RWPE1 (cell line): ENCODE results near the gene SCAANT1.
A peak's percentile ranks its signal among the peaks of the same experiment; 100 is the strongest.

Experiments used
- CTCF ChIA-PET: fragments of 350-600 bp; sonication (Branson Sonifier 250); formaldehyde crosslinking; extraction: SDS; loops from one replicate; lab custom pipeline; 2021; lab: Yijun Ruan, JAX
- POLR2A ChIA-PET: fragments of 400-600 bp; formaldehyde crosslinking; extraction: SDS; loops from one replicate; lab custom pipeline; 2020; ENCODE audit warnings: antibody characterized with exemption; ENCODE audit not compliant: low non-redundant PET; lab: Yijun Ruan, JAX
- DNase-seq: peaks from one replicate; pipeline ENCODE4 v3.0.0; 2012; ENCODE audit warnings: low spot score
- H3K27ac ChIP-seq: fragments of 450-650 bp; 2 replicates; pipeline ENCODE4 v1.5.1; 2017
- TF ChIP-seq, protein P1 (sequence below): fragments of 450-650 bp; conservative IDR thresholded peaks from 2 replicates; pipeline ENCODE4 v1.5.1; 2017; ENCODE audit warnings: low read depth, mild to moderate bottlenecking

Gene SCAANT1

GRCh38 chr3:63937661-63938651 is 25.8 kb upstream of the SCAANT1 start:
- CTCF ChIA-PET: interaction anchor here (0.6 kb wide), 1 partner anchor 55 kb away, joined by 5 read pairs; no protein-coding TSS in a partner anchor
- DNase-seq: peak; percentile 38
- POLR2A ChIA-PET: no interaction called here
- H3K27ac ChIP-seq: no peak overlapping the region
- TF ChIP-seq, protein P1, sequence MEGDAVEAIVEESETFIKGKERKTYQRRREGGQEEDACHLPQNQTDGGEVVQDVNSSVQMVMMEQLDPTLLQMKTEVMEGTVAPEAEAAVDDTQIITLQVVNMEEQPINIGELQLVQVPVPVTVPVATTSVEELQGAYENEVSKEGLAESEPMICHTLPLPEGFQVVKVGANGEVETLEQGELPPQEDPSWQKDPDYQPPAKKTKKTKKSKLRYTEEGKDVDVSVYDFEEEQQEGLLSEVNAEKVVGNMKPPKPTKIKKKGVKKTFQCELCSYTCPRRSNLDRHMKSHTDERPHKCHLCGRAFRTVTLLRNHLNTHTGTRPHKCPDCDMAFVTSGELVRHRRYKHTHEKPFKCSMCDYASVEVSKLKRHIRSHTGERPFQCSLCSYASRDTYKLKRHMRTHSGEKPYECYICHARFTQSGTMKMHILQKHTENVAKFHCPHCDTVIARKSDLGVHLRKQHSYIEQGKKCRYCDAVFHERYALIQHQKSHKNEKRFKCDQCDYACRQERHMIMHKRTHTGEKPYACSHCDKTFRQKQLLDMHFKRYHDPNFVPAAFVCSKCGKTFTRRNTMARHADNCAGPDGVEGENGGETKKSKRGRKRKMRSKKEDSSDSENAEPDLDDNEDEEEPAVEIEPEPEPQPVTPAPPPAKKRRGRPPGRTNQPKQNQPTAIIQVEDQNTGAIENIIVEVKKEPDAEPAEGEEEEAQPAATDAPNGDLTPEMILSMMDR: no peak

DNA sequence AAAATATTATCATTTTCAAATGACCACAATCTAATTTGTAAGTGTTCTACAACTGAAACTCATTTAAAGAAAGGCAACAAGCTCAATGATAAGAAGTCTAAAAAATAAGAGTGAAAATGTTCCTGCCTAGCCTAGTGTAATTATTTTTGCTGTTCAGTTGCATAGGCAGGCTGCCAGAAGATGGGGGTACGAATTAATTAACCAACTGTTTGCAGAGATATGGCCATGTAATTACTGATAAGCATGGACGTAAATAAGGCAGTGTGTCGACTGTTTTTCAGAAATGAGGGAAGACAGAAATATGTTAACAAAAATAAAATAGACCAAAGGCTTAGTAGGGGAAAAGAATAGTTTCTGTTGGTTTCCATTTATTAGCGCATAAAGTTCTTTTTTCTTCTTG is 24.7 kb upstream of the SCAANT1 start:
- ChIA-PET CTCF (no interaction called here), POLR2A (no interaction called here)
- no peak overlapping the region for H3K27ac ChIP-seq
- TF ChIP-seq, protein P1: no peak
- no peak for DNase-seq

DNA sequence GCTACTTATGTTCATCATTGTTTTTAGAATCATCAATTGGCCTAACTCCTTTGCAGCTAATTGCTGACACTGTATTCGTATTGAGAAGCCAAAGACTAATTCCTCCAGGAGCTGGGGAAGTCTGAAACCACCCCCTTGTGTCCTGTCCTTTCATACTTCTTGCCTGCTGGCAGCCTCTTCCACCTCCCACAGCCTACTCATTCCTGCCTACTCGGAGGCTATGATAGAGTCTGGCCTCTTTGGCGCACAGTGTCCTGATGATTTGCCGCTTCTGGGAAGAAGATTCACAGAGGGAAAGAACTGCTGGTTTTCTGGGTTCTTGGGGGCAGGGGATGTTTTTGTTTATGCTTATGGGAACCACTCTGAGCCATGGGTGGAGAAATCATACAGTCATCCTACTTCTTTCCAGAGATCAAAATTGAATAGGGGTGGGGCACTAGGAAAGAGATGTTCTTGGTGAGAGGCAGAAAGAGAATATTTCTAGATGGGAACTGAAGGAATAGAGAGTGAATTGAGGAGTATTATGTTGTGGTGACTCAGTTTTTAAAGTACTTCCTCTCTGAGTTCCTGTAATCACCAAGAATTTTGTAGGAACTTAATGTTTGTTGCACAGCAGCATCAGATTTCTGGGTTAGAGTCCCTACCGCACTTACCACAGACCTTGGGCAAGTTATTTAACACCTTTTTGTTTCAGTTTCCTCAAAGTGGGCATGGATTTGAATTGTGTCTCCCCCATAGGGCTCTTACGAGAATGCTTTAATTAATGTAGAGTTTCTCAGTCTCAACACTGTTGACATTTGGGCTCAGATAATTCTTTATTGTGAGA is 22.1 kb upstream of the SCAANT1 start:
- ChIA-PET POLR2A (no interaction called here), CTCF (no interaction called here)
- TF ChIP-seq, protein P1: no peak
- no peak for DNase-seq
- H3K27ac ChIP-seq: no peak overlapping the region

DNA sequence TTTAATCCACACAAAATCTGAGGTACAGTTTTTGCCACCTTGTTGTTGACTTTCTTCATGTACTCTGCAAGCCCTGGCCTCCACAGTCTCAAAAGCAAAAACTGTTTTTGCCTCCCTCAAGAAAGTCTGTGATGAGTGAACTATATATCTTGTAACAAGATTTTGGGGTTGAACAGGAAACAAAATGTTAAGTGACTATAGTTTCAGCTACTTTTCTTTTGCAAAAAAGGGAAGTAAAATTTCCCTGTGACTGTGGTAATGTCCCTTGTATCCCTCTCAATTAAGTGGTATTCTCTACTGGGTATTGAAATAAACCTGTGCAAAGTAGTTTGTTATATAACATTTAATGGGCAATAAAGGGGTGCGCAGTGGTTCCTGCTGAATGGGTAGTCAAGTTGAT is 21.3 kb upstream of the SCAANT1 start:
- CTCF ChIA-PET: no interaction called here
- no peak overlapping the region for H3K27ac ChIP-seq

DNA sequence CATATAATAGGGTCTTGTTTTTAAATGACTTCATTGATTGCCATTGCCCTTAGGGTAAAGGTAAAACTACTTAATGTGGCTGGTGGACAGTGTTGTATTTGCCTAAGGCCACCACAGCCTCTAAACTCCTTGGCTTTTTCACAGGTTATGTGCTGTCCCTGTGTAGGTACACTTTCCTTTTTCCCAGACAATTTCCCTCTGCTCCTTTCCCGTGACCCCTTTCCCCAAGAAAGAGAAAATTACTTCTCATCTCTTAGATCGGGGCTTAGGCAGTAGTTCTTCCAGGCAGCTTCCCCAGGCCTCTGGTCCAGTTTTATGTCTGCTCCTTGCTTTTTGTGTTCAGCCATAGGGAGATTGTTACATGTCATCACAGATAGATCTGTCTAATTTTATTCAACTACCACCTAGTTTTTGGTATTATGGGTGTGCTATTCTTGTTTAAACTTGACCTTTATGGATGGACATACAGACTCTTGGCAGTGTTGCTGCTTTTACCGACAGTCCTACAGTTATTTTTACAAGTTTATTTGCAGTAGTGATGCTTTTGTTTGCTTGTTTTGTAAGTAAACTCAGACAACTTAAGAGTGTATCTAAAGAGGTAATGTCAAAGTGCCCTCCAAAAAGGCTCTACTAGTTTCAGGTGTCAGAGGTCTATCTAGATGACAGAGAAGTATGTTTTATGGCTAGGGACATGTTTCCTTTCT is 20.5 kb upstream of the SCAANT1 start:
- no peak for DNase-seq
- H3K27ac ChIP-seq: no peak overlapping the region
- TF ChIP-seq, protein P1: no peak
- ChIA-PET POLR2A (no interaction called here), CTCF (no interaction called here)

More for the DNA sequence above, 21.3 kb upstream of the SCAANT1 start:
- DNase-seq: no peak
- POLR2A ChIA-PET: no interaction called here
- TF ChIP-seq, protein P1: no peak

DNA sequence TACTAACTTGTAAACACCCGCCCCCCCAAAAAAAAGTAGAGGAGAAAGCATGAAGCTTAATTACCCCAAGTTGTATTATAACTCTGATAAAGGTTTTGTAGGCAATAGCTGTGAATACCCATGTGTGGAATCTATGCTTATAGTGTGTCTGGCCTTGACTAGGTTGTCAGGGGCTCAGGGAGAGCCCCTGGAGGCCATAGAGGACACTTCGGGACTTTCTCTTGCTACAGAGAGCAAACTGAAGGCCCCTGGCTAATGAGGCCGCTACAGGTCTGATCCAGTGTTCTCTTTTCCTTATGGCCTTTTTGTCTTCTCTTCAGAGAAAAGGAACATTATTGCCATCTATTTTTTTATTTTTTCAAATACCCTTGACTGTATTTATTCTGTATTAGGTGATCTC is 19.1 kb upstream of the SCAANT1 start:
- no peak for DNase-seq
- TF ChIP-seq, protein P1: no peak
- ChIA-PET POLR2A (no interaction called here), CTCF (no interaction called here)
- no peak overlapping the region for H3K27ac ChIP-seq
